ENCODE results near the gene DSCAM.

- TF ChIP-seq CREB1 (CRISPR knock-in tag; IDR thresholded peaks at IDR 0.05; ENCODE audit: low read depth) (no peak), POLR2AphosphoS5 (IDR thresholded peaks at IDR 0.05; ENCODE audit: low read depth) (no peak), EZH2 (IDR thresholded peaks at IDR 0.05; ENCODE audit: low read depth, unreplicated experiment) (no peak), CTCF (conservative IDR thresholded peaks at IDR 0.05; ENCODE audit: low read depth in 2 of 2) (no peak), REST (IDR thresholded peaks at IDR 0.05; ENCODE audit: unreplicated experiment) (no peak), ZNF331 (CRISPR knock-in tag; IDR thresholded peaks at IDR 0.05; ENCODE audit: low read depth) (no peak), JUNB (IDR thresholded peaks at IDR 0.05; ENCODE audit: unreplicated experiment) (no peak)
These were observed 717.1 kb downstream of the DSCAM start for GRCh38 chr21:40129809-40130208.

All from GM23338 (cell line).